ENCODE data around the gene CENPI. TPM values are rescaled to one million over a fixed set of nuclear protein-coding genes. Genes with fewer than 3 reads are reported as not detected.

Gene CENPI
- total RNA-seq, 1 experiment from 2014 or later = 34.7 TPM

GRCh38 chrX:101136235-101136634, 38.2 kb downstream of the CENPI start:
- Histone ChIP-seq H3K4me2 (ENCODE audit: low read length) (no peak overlapping the region), H3K4me1 (ENCODE audit: insufficient read depth, low read length) (no peaks in the 10 kb centered on the region), H3K27me3 (ENCODE audit: low read length) (no peaks in the 10 kb centered on the region), H3K36me3 (ENCODE audit: low read depth, low read length) (peaks cover 24% of the 10 kb centered on the region), H2AFZ (ENCODE audit: low read length) (no peak overlapping the region), H3K79me2 (ENCODE audit: low read length) (no peaks in the 10 kb centered on the region), H3F3A (ENCODE audit: low read length, unreplicated experiment) (no peaks in the 10 kb centered on the region), H3K4me3 (ENCODE audit: low read length) (no peak overlapping the region), H3K9ac (ENCODE audit: low read length) (no peak overlapping the region), H3K9me2 (replicated peaks; ENCODE audit: low read length) (no peaks in the 10 kb centered on the region), H4K20me1 (ENCODE audit: low read length) (no peaks in the 10 kb centered on the region), H3K9me3 (ENCODE audit: low read length) (no peaks in the 10 kb centered on the region), H3K27ac (ENCODE audit: low read length) (no peak overlapping the region)
- CTCF ChIA-PET = no interaction called here
- TF ChIP-seq EZH2phosphoT487 (IDR thresholded peaks at IDR 0.05; ENCODE audit: borderline replicate concordance, low read length) (no peak), EZH2 (IDR thresholded peaks at IDR 0.05; ENCODE audit: low read length, unreplicated experiment) (no peak), CTCF (conservative IDR thresholded peaks at IDR 0.05; ENCODE audit: low read depth, low read length) (no peak)
- no peak for ATAC-seq
- no TSS peak for BruUV-seq (replicated peaks)
- intact Hi-C loops (cut with micrococcal nuclease) = no loop called here
- POLR2A ChIA-PET (ENCODE audit: unreplicated experiment) = no interaction called here
- no peak for DNase-seq

Other genes with a start within 250 kb of the CENPI start
- not detected in 2 replicates for gene NOX1, start 223.8 kb upstream of the CENPI start, total RNA-seq (2014; rRNA removed)
- gene XKRX, start 169.3 kb upstream of the CENPI start, total RNA-seq (2014; rRNA removed) = 0.46 and 0.55 TPM in 2 replicates
- gene ARL13A, start 128.5 kb upstream of the CENPI start, total RNA-seq (2014; rRNA removed) = not detected in 2 replicates
- gene TRMT2B, start 46.1 kb upstream of the CENPI start, total RNA-seq (2014; rRNA removed) = 22.7 and 23.4 TPM in 2 replicates
- gene TMEM35A, start 19.3 kb upstream of the CENPI start, total RNA-seq (2014; rRNA removed) = not detected in 2 replicates
- 0.15 and 0.58 TPM in 2 replicates for gene DRP2, start 121.6 kb downstream of the CENPI start, total RNA-seq (2014; rRNA removed)
- 0.35 TPM in 1 of 2 replicates, not detected in the other for gene TAF7L, start 193.1 kb downstream of the CENPI start, total RNA-seq (2014; rRNA removed)

Data from PC-3 (cell line).